Testis (tissue), 2 donors: ENCODE data around the gene APOL6.

Experiments
- CTCF ChIP-seq, 3 experiments: fragments of 450-650 bp in 2 of 3; fragments of 200-600 bp in 1 of 3; sonication (generic) in 1 of 3; IDR thresholded peaks; one replicate each; pipeline ENCODE4 v1.5.1; 2016 to 2019; ENCODE audit warnings: antibody characterized with exemption in 3 of 3, mild to moderate bottlenecking in 2 of 3, moderate library complexity in 1 of 3
- POLR2A ChIP-seq: fragments of 450-650 bp; IDR thresholded peaks from one replicate; pipeline ENCODE4 v1.6.1; 2017; ENCODE audit warnings: antibody characterized with exemption, mild to moderate bottlenecking, moderate library complexity

- TF ChIP-seq CTCF (IDR thresholded peaks at IDR 0.05) = no peak
- no peak for TF ChIP-seq POLR2A
Observed at GRCh38 chr22:35717572-35717971, 69.3 kb downstream of the APOL6 start, which contains the start of gene APOL5.
